ENCODE measurements around the gene TMEM59L.
"Not testable (repeated sequence)": the region's sequence is repeated elsewhere in the genome, so short reads cannot be mapped to it uniquely, and the experiment has no call there.

The TMEM59L gene

DNA sequence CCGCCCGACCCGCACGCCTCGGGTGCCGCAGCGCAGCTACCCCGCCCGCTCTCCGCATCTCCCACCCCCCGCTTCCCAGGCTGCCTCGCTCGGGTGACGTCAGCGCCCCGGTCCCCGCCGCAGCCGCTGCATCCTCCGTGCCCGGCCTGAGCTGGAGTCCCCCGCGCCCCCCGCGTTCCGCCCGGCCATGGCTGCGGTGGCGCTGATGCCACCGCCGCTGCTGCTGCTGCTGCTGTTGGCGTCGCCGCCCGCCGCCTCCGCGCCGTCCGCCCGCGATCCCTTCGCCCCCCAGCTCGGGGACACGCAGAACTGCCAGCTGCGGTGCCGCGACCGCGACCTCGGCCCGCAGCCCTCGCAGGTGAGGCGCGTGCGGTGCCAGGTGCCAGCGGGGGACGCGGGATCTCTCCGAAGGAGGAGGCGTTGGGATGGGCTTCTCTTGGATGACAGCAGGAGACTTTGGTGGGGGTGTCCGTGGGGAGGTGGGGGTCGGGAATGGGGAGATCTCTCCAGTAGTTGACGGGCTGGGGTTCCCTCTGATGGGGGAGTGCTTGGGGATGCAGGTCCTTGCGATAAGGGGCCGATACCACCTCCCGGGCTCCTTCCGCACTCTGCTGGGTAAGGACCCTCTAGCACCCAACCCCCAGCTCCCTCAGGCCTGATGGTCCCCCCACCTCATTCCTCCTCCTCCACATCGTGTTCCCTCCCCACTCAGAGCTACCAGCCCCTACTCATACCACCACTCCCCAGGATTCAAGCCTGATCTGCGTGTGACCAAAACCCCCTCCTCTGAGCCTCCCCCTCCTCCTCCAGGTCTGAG lies at the start of gene TMEM59L:
Gene TMEM59L, plus strand, starts transcription at position 99 of the 817 bp plus-strand sequence. Its CDS starts 89 bp downstream, at position 188.
- no peak for DNase-seq

DNA sequence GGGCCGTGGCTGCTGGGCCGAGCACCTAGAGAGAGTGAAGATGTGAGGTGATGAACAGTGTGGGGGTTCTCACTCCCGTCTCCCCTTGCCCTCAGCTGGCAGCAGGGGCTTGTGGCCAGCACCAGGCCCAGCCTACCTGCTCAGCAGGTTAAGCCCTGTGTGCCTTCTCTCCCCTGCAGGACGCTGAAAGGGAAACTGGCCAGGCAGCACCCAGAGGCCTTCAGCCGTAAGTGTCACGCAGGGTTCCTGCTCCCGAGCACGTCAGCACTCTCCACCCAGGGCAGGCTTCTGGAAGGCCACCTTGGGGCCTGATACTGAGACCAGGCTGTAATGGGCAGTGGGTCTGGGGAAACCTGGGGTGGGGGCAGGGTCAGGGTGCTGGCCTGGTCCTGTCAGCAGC lies 45.7 kb upstream of the TMEM59L start:
- DNase-seq: no peak

GRCh38 chr19:18568367-18568766 lies 44.3 kb upstream of the TMEM59L start:
- DNase-seq: no peak

DNA sequence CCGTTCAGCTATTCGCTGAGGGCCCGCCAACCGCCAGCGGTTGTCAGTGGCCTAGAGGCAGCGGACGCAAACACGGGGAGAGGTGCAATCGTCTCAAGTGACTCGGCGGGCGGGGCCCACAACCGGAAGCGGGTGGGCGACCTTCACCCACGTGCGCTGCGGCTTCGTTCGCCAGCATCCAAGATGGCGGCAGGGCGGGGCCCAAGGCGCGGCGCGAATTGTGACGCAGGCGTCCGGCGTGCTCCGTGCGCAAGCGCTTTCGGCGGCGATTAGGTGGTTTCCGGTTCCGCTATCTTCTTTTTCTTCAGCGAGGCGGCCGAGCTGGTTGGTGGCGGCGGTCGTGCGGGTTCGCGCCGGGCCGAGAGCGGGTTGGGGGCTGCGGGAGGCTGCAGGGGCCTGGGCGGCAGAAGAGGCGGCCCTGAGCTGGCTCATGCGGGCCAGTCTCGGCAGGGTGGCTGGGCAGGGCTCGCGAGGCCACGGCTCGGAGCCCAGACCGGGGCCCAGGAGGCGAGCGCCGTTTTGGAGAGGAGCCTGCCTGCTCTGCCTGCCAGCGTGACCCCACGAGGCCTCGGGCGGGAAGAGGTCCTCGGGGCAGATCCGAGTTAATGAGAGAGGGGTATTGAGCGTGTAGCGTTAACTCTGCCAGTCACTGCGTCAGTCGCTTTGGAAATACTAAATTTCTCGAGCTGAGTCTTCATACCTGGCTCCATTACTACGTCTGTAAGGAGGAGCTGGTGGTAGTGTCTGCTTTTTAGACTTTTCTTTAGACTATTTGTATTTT lies 40.9 kb upstream of the TMEM59L start, which contains the start of gene UBA52:
Gene UBA52, plus strand, starts transcription at position 294 of the 781 bp plus-strand sequence. CDS start 1,444 bp downstream, outside the sequence.
- peak; percentile 97 for DNase-seq

DNA sequence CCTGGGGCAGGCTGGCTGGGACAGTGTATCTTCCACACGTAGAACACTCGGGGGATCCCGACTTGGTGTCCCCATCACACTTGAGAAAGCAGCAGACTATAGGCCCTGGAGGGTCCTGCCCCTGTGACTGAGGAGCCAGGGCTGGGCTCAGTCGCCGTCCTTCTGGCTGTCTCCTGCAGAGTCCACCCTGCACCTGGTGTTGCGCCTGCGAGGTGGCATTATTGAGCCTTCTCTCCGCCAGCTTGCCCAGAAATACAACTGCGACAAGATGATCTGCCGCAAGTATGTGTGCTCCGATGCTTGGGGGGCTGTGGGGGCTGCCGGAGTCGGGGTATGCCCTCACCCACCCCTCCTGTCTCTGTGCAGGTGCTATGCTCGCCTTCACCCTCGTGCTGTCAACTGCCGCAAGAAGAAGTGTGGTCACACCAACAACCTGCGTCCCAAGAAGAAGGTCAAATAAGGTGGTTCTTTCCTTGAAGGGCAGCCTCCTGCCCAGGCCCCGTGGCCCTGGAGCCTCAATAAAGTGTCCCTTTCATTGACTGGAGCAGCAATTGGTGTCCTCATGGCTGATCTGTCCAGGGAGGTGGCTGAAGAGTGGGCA lies 37.9 kb upstream of the TMEM59L start:
- DNase-seq: no peak

DNA sequence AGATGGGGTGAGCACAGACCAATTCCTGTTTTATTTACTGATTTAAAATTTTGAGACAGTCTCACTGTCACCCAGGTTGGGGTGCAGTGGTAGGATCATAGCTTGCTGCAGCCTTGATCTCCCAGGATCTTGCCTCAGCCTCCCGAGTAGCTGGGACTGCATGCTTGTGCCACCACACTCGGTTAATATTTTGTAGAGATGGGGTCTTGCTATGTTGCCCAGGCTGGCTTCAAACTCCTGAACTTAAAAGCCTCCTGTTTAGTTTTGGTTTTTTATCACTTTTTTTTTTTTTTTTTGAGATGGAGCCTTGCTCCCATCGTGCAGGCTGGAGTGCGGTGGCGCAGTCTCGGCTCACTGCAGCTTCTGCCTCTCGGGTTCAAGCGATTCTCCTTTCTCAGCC lies 36.3 kb upstream of the TMEM59L start:
- no peak for DNase-seq

DNA sequence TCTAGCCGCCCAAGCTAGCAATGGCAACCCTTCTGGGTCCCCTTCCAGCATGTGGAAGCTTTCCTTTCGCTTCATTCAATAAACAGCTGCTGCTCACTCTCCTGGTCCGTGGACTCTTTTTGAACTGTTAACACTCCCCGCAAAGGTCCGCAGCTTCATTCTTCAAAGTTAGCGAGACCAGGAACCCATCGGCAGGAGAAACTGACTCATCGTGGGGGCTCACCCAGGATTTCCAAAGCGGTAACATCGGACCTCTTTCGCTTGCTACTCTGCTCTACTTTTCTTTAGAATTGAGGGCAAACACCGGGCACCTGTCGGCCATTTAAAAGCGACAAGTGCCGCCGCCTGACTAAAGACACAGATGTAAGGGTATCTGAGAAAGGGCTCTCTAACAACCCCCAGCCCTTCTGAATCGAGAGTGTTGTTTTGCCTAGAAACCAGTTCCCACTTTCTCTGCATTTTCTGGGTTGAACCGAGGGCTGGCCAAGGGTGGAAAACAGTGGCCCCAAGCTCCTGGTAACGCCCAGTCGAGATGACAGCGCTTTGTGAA lies 35.2 kb upstream of the TMEM59L start:
- no peak for DNase-seq

GRCh38 chr19:18580311-18580710 lies 32.4 kb upstream of the TMEM59L start:
- DNase-seq: no peak

- DNase-seq: no peak
Observed at GRCh38 chr19:18586306-18586705, 26.4 kb upstream of the TMEM59L start.

GRCh38 chr19:18587561-18587960 lies 25.1 kb upstream of the TMEM59L start:
- no peak for DNase-seq

- no peak for DNase-seq
Observed at GRCh38 chr19:18587962-18588610, 24.6 kb upstream of the TMEM59L start.

DNA sequence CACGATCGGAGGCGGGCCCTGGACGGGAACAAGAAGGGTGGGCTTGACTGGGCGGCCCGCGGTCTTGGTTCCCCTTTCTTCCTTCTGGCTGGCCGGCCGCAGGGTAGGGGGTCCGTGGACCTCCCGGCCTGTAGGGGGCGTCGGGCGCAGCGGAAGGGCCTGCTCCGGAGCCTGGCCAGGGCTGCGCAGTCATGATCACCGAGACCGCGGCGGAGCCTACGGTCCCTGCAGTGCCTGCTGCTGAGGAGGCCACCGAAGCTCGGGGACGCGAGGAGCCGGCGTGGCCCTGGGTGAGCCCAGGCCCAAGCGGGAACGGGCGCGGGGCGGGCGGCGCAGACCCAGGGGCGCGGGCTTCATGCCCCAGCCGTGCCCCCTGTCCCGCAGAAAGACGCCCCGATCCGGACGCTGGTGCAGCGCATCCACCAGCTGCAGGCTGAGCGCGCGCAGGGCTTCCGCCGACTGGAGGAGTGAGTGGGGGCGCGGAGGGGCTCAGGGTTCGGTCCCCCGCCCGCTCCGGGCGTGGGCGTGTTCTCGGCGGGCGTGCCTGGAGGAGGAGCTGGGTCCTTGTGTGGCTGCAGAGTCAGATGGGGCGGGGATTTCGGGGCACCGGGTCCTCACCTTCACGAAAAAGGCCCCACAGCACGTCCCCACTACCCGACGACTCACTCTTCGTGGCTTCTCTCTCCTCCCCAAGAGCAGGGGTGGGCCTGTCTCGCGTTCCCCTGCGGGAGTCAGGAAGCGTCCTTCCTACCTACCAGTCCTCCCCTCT lies 23.9 kb upstream of the TMEM59L start, which contains the start of gene REX1BD:
Gene REX1BD, plus strand, starts transcription at position 188 of the 769 bp plus-strand sequence. Its CDS starts 4 bp downstream, at position 192.
- DNase-seq: peak; percentile 76

DNA sequence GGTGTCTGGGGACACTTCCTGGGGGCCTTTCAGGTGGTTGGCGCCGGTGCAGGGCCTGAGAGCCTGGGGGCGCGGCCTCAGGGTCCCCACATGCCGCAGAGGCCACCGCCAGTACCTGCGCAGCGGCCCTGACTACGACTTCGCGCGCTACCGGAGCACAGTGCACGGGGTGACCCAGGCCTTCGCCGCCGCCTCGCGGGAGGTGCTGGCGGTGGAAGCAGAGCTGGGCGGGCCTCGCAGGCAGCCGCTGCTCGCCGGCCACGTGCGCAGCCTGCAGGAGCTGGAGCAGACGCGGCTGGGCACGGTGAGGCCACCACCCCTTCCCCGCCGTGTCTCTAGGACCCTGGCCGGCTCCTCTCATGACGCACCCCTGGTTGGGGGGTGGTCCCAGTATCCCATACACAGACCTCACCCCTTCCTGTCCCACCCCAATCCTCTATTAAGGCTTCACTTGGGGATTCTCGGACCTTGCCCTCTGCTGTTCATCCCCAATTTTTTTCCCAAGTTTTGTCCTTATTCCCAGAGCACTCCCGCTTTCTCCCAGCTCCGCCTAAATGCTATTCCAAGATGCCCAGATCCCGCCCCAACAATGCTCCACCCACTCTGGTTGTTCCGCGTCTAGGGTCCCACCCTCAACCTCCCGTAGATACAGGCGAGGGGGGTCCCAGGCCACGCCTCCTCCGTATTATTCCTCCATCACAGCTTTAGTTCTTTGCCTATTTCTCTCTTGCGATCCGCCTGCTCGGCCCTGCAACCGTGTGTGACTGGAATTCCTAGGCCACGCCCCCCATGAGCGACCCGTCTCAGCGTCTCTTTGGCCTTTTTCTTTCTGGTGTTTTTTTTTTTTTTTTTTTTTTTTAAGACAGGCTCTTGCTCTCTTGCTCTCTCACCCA lies 23.0 kb upstream of the TMEM59L start:
- DNase-seq: peak; percentile 93

- peak; percentile 97 for DNase-seq
Observed at GRCh38 chr19:18590273-18591272, 22.1 kb upstream of the TMEM59L start.

- DNase-seq: no peak
Observed at GRCh38 chr19:18591735-18592385, 20.8 kb upstream of the TMEM59L start.

DNA sequence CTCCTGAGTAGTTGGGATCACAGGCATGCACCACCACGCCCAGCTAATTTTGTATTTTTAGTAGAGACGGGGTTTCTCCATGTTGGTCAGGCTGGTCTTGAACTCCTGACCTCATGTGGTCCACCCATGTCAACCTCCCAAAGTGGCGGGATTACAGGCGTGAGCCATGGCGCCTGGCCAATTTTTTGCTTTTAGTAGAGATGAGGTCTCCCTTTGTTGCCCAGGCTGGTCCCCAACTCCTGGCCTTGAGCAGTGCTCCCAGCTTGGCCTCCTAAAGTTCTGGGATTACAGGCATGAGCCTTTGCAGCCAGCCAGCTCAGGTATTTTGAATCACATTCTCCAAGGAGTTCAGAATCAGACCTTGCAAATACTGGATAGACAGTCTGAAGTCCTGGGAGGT lies 19.9 kb upstream of the TMEM59L start:
- DNase-seq: not testable (repeated sequence)

DNA sequence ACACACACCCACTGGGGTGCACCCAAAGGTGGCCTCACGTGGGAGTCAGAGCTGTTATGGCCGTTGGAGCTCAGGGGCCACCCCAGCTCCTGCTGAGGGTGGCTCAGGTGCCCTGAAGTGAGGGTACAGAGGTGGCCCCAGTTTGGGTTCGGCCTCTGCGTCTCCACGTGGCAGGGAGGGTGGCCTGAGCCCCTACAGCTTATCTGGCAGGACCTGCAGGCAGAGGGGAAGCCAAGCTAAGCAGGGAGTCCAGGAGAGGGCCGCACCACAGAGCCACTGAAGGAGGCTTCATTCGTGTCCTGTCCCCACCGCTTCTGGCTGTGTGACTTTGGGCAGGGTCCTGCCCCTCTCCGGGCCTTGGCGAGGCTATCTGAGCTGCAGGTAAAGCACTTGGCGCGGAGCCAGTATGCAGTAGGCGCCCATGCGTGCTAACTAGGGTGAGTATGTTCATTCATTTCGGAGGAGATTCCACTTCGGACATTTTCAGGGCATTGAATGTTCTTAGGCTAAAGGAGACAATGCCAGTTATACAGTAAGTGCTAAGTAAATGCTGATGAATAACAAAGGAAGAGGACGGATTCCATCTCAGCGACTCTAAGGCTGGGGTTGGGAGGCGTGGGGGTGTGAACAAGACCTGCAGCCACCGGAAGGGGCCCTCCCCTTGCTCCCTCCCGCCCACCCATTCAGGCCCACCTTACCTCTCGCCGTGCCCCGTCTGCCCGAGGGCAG lies 19.1 kb upstream of the TMEM59L start:
- DNase-seq: no peak

Measured in NCI-H1105 (cell line).